GM12878 (cell line): ENCODE data around the gene TMEM132D. TPM values are rescaled to one million over a fixed set of nuclear protein-coding genes. Genes with fewer than 3 reads are reported as not detected.

Experiments
- BMI1 ChIP-seq: fragments of 450-650 bp; IDR thresholded peaks from 2 replicates; pipeline ENCODE4 v1.6.1; 2016; ENCODE audit warnings: mild to moderate bottlenecking, moderate library complexity, borderline replicate concordance
- RCOR1 ChIP-seq: conservative IDR thresholded peaks from 2 replicates; pipeline ENCODE4 v1.6.1; 2012; ENCODE audit warnings: low read depth, low read length, improper control_type of control experiment
- SKIL ChIP-seq: fragments of 450-650 bp; IDR thresholded peaks from 2 replicates; pipeline ENCODE4 v1.6.1; 2017; ENCODE audit warnings: mild to moderate bottlenecking, low read depth, inconsistent platforms; ENCODE audit not compliant: poor library complexity, severe bottlenecking
- SMC3 ChIP-seq: IDR thresholded peaks from 2 replicates; pipeline ENCODE4 v1.6.1; 2011; ENCODE audit warnings: low read length, improper control_type of control experiment, borderline replicate concordance
- ZBTB33 ChIP-seq: fragments of 450-650 bp; IDR thresholded peaks from 2 replicates; pipeline ENCODE4 v1.6.1; 2017; ENCODE audit warnings: mild to moderate bottlenecking
- polyA plus RNA-seq, 11 experiments: library from polyadenylated mRNA; depleted of rRNA in 4 of 11; unstranded in 6 of 11; stranded (reverse) in 5 of 11; fragments of >200 nt; fragmentation: Nextera tagmentation in 4 of 11; fragmentation: Illumina TruSeq in 1 of 11; extraction: Ambion mirVana in 4 of 11; extraction: Trizol in 1 of 11; gene quantifications; 1 replicate in 1 of 11; 2 replicates in 10 of 11; pipeline versions ENCODE4 v1.2.1 to v1.2.3, GENCODE V29; 2011 to 2016; ENCODE audit warnings: inconsistent platforms in 2 of 11, missing spikeins in 2 of 11, low read depth in 1 of 11
- total RNA-seq, 4 experiments: library from RNA; depleted of rRNA in 3 of 4; stranded (reverse); fragments of >200 nt in 3 of 4; fragmentation: Illumina TruSeq in 1 of 4; extraction: Trizol in 1 of 4; gene quantifications; 2 replicates each; pipeline versions ENCODE4 v1.2.1 to v1.2.3, GENCODE V29; 2013 to 2021
- TF ChIP-seq, protein P1 (sequence below): IDR thresholded peaks from 2 replicates; pipeline ENCODE4 v1.6.1; 2011; ENCODE audit warnings: borderline replicate concordance, low read depth, mild to moderate bottlenecking, moderate library complexity, low read length; ENCODE audit not compliant: insufficient read depth, poor library complexity, severe bottlenecking

Gene TMEM132D
- total and polyA plus RNA-seq, 10 of the 15 experiments (the other 5 are each of a cell fraction or from before 2014, with no cell fraction given): under 0.01 to 0.12 (median 0.02) TPM; not detected in 3

- TF ChIP-seq, protein P1, sequence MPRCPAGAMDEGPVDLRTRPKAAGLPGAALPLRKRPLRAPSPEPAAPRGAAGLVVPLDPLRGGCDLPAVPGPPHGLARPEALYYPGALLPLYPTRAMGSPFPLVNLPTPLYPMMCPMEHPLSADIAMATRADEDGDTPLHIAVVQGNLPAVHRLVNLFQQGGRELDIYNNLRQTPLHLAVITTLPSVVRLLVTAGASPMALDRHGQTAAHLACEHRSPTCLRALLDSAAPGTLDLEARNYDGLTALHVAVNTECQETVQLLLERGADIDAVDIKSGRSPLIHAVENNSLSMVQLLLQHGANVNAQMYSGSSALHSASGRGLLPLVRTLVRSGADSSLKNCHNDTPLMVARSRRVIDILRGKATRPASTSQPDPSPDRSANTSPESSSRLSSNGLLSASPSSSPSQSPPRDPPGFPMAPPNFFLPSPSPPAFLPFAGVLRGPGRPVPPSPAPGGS: no peak
- TF ChIP-seq ZBTB33 (no peak), BMI1 (no peak), RCOR1 (no peak), SMC3 (no peak), SKIL (no peak)
Measured at GRCh38 chr12:129202109-129202814, 701.6 kb downstream of the TMEM132D start (continued).
